Measurements from ENCODE around the gene NUTM1. TPM values are rescaled to one million over a fixed set of nuclear protein-coding genes. Genes with fewer than 3 reads are reported as not detected.

The NUTM1 gene
- total RNA-seq, 1 experiment from 2014 or later: 0.26 TPM

GRCh38 chr15:34370129-34370528, 27.0 kb downstream of the NUTM1 start:
- Histone ChIP-seq H3K4me1 (ENCODE audit: insufficient read depth, low read length) (peaks cover 6% of the 10 kb centered on the region; the same call in 1 of the 2 replicates), H4K5ac (ENCODE audit: insufficient read length, low read depth, low read length) (no peak overlapping the region), H3K27ac (ENCODE audit: insufficient read length, low read depth, low read length) (no peak overlapping the region), H3K4me2 (ENCODE audit: insufficient read depth, insufficient read length, low read length) (no peak overlapping the region), H3K79me2 (ENCODE audit: insufficient read depth, low read length) (peaks cover 5% of the 10 kb centered on the region; the same call in 1 of the 2 replicates), H4K91ac (ENCODE audit: insufficient read length, low read depth, low read length) (no peak overlapping the region), H3K14ac (ENCODE audit: insufficient read depth, low read length) (no peak overlapping the region), H4K20me1 (ENCODE audit: control insufficient read depth, insufficient read depth, insufficient read length) (no peaks in the 10 kb centered on the region), H3K27me3 (ENCODE audit: insufficient read depth, low read length) (no peaks in the 10 kb centered on the region), H4K8ac (replicated peaks; ENCODE audit: insufficient read length, low read depth, low read length) (no peak overlapping the region), H3K23me2 (ENCODE audit: insufficient read length, low read depth, low read length, poor library complexity, severe bottlenecking) (peaks cover 12% of the 10 kb centered on the region), H2BK5ac (ENCODE audit: insufficient read length, low read length) (no peak overlapping the region), H2AFZ (ENCODE audit: low read length) (no peak overlapping the region), H2AK5ac (ENCODE audit: insufficient read length, low read length) (no peak overlapping the region), H3K18ac (ENCODE audit: insufficient read length, low read depth, low read length) (no peak overlapping the region), H2BK15ac (ENCODE audit: low read depth, low read length) (no peak overlapping the region), H2BK20ac (ENCODE audit: low read depth, low read length, poor library complexity, severe bottlenecking) (no peak overlapping the region), H3T11ph (ENCODE audit: low read length) (no peak overlapping the region), H3K79me1 (ENCODE audit: insufficient read depth, low read depth, low read length, poor library complexity, severe bottlenecking) (peaks cover 4% of the 10 kb centered on the region), H3K9me3 (ENCODE audit: control insufficient read depth, low read depth, low read length) (no peaks in the 10 kb centered on the region), H2BK12ac (ENCODE audit: insufficient read length, low read depth, low read length) (no peak overlapping the region), H3K9ac (ENCODE audit: extremely low read depth, insufficient read length, low read length) (no peak overlapping the region), H2BK120ac (ENCODE audit: low read depth, low read length, poor library complexity, severe bottlenecking) (no peak overlapping the region), H3K4ac (ENCODE audit: low read depth, low read length) (no peak overlapping the region), H3K56ac (ENCODE audit: insufficient read length, low read depth, low read length) (no peak overlapping the region), H3K23ac (ENCODE audit: insufficient read length, low read depth, low read length) (no peak overlapping the region)
- peaks cover 6 to 19% (median 16%) of the 10 kb centered on the region in 3 experiments; a peak in 5 of 7 replicates for H3K36me3 Mint-ChIP-seq (ENCODE audit: insufficient read depth in 1 of 3, low read depth in 3 of 3)
- WGBS (ENCODE audit: extremely low coverage, insufficient read length, low lambda C conversion rate): no CpG with 5 or more reads among the region's 2 CpGs
- no peak overlapping the region for H3K4me3 Mint-ChIP-seq
- TF ChIP-seq, protein P1, sequence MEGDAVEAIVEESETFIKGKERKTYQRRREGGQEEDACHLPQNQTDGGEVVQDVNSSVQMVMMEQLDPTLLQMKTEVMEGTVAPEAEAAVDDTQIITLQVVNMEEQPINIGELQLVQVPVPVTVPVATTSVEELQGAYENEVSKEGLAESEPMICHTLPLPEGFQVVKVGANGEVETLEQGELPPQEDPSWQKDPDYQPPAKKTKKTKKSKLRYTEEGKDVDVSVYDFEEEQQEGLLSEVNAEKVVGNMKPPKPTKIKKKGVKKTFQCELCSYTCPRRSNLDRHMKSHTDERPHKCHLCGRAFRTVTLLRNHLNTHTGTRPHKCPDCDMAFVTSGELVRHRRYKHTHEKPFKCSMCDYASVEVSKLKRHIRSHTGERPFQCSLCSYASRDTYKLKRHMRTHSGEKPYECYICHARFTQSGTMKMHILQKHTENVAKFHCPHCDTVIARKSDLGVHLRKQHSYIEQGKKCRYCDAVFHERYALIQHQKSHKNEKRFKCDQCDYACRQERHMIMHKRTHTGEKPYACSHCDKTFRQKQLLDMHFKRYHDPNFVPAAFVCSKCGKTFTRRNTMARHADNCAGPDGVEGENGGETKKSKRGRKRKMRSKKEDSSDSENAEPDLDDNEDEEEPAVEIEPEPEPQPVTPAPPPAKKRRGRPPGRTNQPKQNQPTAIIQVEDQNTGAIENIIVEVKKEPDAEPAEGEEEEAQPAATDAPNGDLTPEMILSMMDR (conservative IDR thresholded peaks at IDR 0.05): no peak
- H3K4me1 Mint-ChIP-seq: peaks cover 19 to 21% of the 10 kb centered on the region in 2 experiments
- no peak for DNase-seq
- peaks cover 18 to 22% of the 10 kb centered on the region in 2 experiments for H3K9me3 Mint-ChIP-seq
- no peaks in the 10 kb centered on the region; the same call in none of the 2 replicates for H3K27me3 Mint-ChIP-seq (ENCODE audit: low read depth)
- H3K27ac Mint-ChIP-seq: no peak overlapping the region

Measured in H9 (cell line).